ENCODE data around the gene AGFG2.

DNA sequence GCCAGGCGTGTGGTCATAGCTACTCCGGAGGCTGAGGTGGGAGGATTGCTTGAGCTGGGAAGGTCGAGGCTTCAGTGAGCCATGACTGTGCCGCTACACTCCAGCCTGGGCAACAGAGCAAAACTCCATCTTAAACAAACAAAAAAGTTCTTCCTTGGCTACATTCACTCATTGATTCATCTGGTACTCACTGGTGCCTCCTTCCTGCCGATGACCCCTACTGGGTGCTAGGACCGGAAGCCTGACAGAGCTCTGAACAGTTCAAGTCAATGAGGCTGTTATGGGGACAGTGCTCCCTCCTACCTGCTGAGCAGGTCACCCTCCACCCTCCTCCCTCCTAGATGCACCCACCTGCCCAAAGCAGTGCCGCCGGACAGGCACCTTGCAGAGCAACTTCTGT is 68.1 kb downstream of the AGFG2 start:
- TF ChIP-seq, protein P1, sequence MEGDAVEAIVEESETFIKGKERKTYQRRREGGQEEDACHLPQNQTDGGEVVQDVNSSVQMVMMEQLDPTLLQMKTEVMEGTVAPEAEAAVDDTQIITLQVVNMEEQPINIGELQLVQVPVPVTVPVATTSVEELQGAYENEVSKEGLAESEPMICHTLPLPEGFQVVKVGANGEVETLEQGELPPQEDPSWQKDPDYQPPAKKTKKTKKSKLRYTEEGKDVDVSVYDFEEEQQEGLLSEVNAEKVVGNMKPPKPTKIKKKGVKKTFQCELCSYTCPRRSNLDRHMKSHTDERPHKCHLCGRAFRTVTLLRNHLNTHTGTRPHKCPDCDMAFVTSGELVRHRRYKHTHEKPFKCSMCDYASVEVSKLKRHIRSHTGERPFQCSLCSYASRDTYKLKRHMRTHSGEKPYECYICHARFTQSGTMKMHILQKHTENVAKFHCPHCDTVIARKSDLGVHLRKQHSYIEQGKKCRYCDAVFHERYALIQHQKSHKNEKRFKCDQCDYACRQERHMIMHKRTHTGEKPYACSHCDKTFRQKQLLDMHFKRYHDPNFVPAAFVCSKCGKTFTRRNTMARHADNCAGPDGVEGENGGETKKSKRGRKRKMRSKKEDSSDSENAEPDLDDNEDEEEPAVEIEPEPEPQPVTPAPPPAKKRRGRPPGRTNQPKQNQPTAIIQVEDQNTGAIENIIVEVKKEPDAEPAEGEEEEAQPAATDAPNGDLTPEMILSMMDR (IDR thresholded peaks at IDR 0.05): no peak
- TF ChIP-seq TCF7L2 (IDR thresholded peaks at IDR 0.05; ENCODE audit: low read depth, low read length): no peak

Data from Panc1 (cell line).